Pancreas (tissue), 10 donors: ENCODE measurements around the gene KXD1. TPM values are rescaled to one million over a fixed set of nuclear protein-coding genes. Genes with fewer than 3 reads are reported as not detected.
"Not testable (repeated sequence)": the region's sequence is repeated elsewhere in the genome, so short reads cannot be mapped to it uniquely, and the experiment has no call there.

ENCODE experiments used
- ATAC-seq, 4 donors: fragments of 200-7000 bp; cut with Tn5 transposase; one replicate each; pipeline versions ENCODE4 v1.8.0 to v1.9.1; 2020; ENCODE audit warnings: mild to moderate bottlenecking in 4 of 4, moderate library complexity in 4 of 4
- DNase-seq, 6 donors: peaks; one replicate each; pipeline ENCODE4 v3.0.0-alpha.2; 2020
- FAIRE-seq: peaks from 2 replicates; lab custom pipeline; 2012; peaks lifted over from hg19 to GRCh38; lab: Jason Lieb, UNC
- H3K27ac ChIP-seq, 4 donors: fragments of 200-600 bp; sonication (generic); 1 replicate in 3 of 4; 2 replicates in 1 of 4; pipeline versions ENCODE4 v1.5.0 to v1.8.0; 2020
- H3K27me3 ChIP-seq, 4 donors: fragments of 200-600 bp; one replicate each; pipeline ENCODE4 v1.8.0; 2021
- H3K36me3 ChIP-seq, 3 donors: fragments of 200-600 bp; sonication (generic) in 1 of 3; one replicate each; pipeline versions ENCODE4 v1.5.0 to v1.8.0; 2020 to 2021
- H3K4me1 ChIP-seq, 3 donors: fragments of 200-600 bp; one replicate each; pipeline ENCODE4 v1.8.0; 2021
- H3K4me3 ChIP-seq, 4 donors: fragments of 200-600 bp; sonication (generic) in 2 of 4; one replicate each; pipeline versions ENCODE4 v1.5.0 to v1.8.0; 2020 to 2021
- H3K9me3 ChIP-seq, 4 donors: fragments of 200-600 bp; one replicate each; pipeline ENCODE4 v1.8.0; 2021
- CTCF ChIP-seq, 4 donors: fragments of 200-600 bp; sonication (generic) in 3 of 4; IDR thresholded peaks; one replicate each; pipeline versions ENCODE4 v1.5.0 to v1.8.0; 2021; ENCODE audit warnings: antibody characterized with exemption in 4 of 4
- WGBS, 2 donors: extraction: QIAGEN DNeasy Blood & Tissue Kit; methylation state at CpG; one replicate each; pipeline ENCODE4 v1.1.7; 2013; 5-methylcytosine and 5-hydroxymethylcytosine counted together
- intact Hi-C, 3 donors: fragments of 100-400 bp; cut with DNase I; formaldehyde crosslinking; loops; one replicate each; pipeline versions ENCODE4 v1.11.1 to v1.14.2; 2022
- polyA plus RNA-seq, 2 donors: library from polyadenylated mRNA; stranded (reverse); fragments of 200-250 nt; gene quantifications; one replicate each; pipeline ENCODE4 v1.2.3, GENCODE V29; 2013
- total RNA-seq, 6 donors: library from RNA; stranded (reverse); fragmentation: NEBNext Ultra II Directional in 4 of 6; extraction: Animal tissue kit (Norgen Biotek cat#: 25700) in 4 of 6; gene quantifications; one replicate each; pipeline versions ENCODE4 v1.2.1 to v1.2.4, GENCODE V29; 2021 to 2023
- donor health status: healthy with polysubstance abuse.
- donor health status: DM: no; HTN: no; CAD: no; lungs with moderate emphysema.
- donor health status: DM: no; HTN: no; CAD: no.
- donor health status: control.
- donor health status: control.
- donor health status: Bipolar disorder and iron deficiency.
- donor health status: DM: yes; HTN: yes; CAD: no.
- donor health status: DM: no; HTN: no; CAD: no.
- donor health status: DM: no; HTN: no; CAD: no.
- donor health status: DM: yes; HTN: yes; CAD: no.

The KXD1 gene
- total and polyA plus RNA-seq, 8 donors, result 33.4 to 66.9 (median 42.2) TPM

DNA sequence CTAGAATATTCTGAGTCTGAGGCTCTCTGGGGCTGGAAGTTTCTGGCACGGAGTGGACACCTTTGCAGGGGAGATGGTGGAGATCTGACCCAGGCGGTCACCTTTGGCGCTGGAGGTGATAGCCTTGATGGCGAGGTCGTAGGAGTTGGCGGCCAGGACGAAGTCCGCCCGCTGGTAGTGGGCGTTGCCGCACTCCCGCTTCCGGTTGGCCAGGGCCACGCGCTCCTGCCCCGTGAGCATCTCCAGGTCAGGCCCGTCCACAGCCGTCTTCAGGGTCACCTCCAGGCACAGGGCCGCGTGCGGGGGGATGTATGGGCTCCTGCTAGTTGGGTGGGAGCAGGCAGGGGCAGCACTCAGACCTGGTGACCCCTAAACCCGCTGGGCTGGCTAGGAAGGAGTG is 19.6 kb upstream of the KXD1 start:
- Histone ChIP-seq H3K27me3 (no peaks in the 10 kb centered on the region), H3K9me3 (no peaks in the 10 kb centered on the region), H3K4me3 (no peak overlapping the region), H3K27ac (no peak overlapping the region), H3K4me1 (peaks cover 0 to 6% (median 0%) of the 10 kb centered on the region in 3 donors), H3K36me3 (peaks cover 0 to 9% (median 6%) of the 10 kb centered on the region in 3 donors)
- TF ChIP-seq CTCF (IDR thresholded peaks at IDR 0.05), result no peak
- DNase-seq (peak in 1 of 6 donors; percentile 71), FAIRE-seq (no peak), ATAC-seq (no peak)
- intact Hi-C loops, result no loop called here
- 91% methylated on average over 22 of the region's 22 CpGs for WGBS, 2 donors

- ATAC-seq (no peak), FAIRE-seq (no peak), DNase-seq (peak in 1 of 6 donors; percentile 59)
- Histone ChIP-seq H3K36me3 (peaks cover 0 to 9% (median 6%) of the 10 kb centered on the region in 3 donors), H3K4me1 (peaks cover 0 to 6% (median 0%) of the 10 kb centered on the region in 3 donors), H3K4me3 (no peak overlapping the region), H3K27ac (no peak overlapping the region), H3K27me3 (no peaks in the 10 kb centered on the region), H3K9me3 (no peaks in the 10 kb centered on the region)
- intact Hi-C loops, result no loop called here
- no peak for TF ChIP-seq CTCF (IDR thresholded peaks at IDR 0.05)
- 95 to 96% methylated on average over 19 of the region's 19 CpGs for WGBS, 2 donors
These were observed 18.3 kb upstream of the KXD1 start for GRCh38 chr19:18539372-18539771.

DNA sequence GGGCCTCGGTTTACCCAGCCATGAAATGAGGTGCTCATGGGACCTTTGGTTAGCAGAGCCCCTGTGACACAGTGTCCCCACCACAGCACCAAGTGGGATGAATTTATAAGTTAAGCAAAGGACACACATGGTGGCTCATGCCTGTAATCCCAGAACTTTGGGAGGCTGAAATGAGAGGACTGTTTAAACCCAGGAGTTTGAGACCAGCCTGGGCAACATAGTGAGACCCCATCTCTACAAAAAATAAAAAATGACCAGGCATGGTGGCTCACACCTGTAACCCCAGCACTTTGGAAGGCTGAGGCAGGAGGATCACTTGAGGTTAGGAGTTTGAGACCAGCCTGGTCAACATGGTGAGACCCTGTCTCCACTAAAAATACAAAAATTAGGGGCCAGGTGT is 17.5 kb upstream of the KXD1 start:
- not testable (repeated sequence) for ATAC-seq, DNase-seq

DNA sequence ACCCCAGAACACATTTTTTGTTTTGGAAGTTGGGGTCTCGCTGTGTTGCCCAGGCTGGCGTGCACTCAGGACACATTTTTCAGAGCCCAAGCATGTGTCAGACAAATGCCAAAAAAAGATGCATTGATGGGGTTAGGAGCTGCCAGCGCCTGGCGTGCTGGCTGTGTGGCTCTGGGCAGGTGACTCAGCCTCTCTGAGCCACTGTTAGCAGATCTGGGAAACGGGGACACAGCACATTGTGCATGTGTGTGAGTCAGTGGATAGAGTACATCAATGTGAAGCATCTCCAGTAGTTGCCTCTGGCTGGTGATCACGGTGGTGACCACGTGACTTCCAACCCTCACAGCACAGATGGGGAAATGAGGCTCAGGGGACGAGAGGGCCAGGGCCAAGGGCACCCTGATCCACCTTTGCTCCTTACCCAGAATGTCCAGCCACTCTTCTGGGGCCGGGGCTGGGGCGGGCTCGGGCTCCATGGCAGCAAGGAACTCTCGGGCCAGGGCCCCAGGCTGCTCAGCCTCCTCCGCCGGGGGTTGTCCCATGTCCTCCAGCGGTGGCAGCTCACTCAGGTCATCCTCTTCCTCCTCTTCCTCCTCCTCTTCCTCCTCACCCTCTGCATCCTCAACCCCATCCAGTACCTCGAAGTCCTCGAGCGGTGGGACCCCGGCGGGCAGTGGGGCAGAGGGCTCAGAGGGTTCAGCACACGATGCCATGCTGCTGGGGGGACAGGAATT is 16.2 kb upstream of the KXD1 start:
- ATAC-seq (no peak), DNase-seq (no peak), FAIRE-seq (no peak)
- intact Hi-C loops, result no loop called here
- H3K27me3 ChIP-seq, result no peaks in the 10 kb centered on the region
- H3K9me3 ChIP-seq, result no peaks in the 10 kb centered on the region
- H3K4me3 ChIP-seq, result no peak overlapping the region
- no peak overlapping the region for H3K27ac ChIP-seq
- H3K36me3 ChIP-seq, result peaks cover 0 to 9% (median 6%) of the 10 kb centered on the region in 3 donors
- TF ChIP-seq CTCF (IDR thresholded peaks at IDR 0.05), result no peak
- 85 to 86% methylated on average over 21 of the region's 21 CpGs for WGBS, 2 donors
- H3K4me1 ChIP-seq, result peaks cover 0 to 6% (median 0%) of the 10 kb centered on the region in 3 donors

More for the DNA sequence above, 17.5 kb upstream of the KXD1 start:
- H3K4me1 ChIP-seq, H3K27ac ChIP-seq, H3K4me3 ChIP-seq, H3K9me3 ChIP-seq, intact Hi-C loops, H3K27me3 ChIP-seq, FAIRE-seq, H3K36me3 ChIP-seq: not testable (repeated sequence)
- WGBS, 2 donors, result 73 to 78% methylated on average over 1 of the region's 1 CpG

GRCh38 chr19:18541992-18542940 is 15.4 kb upstream of the KXD1 start:
- Histone ChIP-seq H3K36me3 (peaks cover 0 to 8% (median 3%) of the 10 kb centered on the region in 3 donors), H3K27me3 (no peaks in the 10 kb centered on the region), H3K4me3 (peak overlapping the region; percentile 33 to 64 (median 47)), H3K4me1 (peaks cover 0 to 6% (median 0%) of the 10 kb centered on the region in 3 donors), H3K9me3 (no peaks in the 10 kb centered on the region), H3K27ac (peak overlapping the region in 3 of 4 donors; percentile 10 to 75 (median 50))
- TF ChIP-seq CTCF (IDR thresholded peaks at IDR 0.05), result no peak
- DNase-seq (no peak), ATAC-seq (peak in 3 of 4 donors; percentile 2 to 17 (median 8)), FAIRE-seq (no peak)
- 17 to 21% methylated on average over 11 of the region's 11 CpGs for WGBS, 2 donors
- intact Hi-C loops, result no loop called here
